Esophagus mucosa (tissue), 1 donor: ENCODE measurements around the gene CCDC28A. TPM values are rescaled to one million over a fixed set of nuclear protein-coding genes. Genes with fewer than 3 reads are reported as not detected.

Experiments
- total RNA-seq: library from RNA; stranded (reverse); gene quantifications from one replicate; pipeline ENCODE4 v1.2.4, GENCODE V29; 2023
- donor health status: DM: yes; HTN: yes; CAD: no.

The CCDC28A gene
- total RNA-seq, 1 donor from 2014 or later, result 10.1 TPM

Other genes starting within 250 kb of the CCDC28A start
- not detected for gene ECT2L, start 22.3 kb downstream of the CCDC28A start, total RNA-seq
- gene REPS1, start 214.5 kb downstream of the CCDC28A start, total RNA-seq, result 42.2 TPM